ENCODE measurements around the gene SLC7A1. TPM values are rescaled to one million over a fixed set of nuclear protein-coding genes. Genes with fewer than 3 reads are reported as not detected.

Gene SLC7A1
- total RNA-seq, 1 donor from 2014 or later: 115 TPM

DNA sequence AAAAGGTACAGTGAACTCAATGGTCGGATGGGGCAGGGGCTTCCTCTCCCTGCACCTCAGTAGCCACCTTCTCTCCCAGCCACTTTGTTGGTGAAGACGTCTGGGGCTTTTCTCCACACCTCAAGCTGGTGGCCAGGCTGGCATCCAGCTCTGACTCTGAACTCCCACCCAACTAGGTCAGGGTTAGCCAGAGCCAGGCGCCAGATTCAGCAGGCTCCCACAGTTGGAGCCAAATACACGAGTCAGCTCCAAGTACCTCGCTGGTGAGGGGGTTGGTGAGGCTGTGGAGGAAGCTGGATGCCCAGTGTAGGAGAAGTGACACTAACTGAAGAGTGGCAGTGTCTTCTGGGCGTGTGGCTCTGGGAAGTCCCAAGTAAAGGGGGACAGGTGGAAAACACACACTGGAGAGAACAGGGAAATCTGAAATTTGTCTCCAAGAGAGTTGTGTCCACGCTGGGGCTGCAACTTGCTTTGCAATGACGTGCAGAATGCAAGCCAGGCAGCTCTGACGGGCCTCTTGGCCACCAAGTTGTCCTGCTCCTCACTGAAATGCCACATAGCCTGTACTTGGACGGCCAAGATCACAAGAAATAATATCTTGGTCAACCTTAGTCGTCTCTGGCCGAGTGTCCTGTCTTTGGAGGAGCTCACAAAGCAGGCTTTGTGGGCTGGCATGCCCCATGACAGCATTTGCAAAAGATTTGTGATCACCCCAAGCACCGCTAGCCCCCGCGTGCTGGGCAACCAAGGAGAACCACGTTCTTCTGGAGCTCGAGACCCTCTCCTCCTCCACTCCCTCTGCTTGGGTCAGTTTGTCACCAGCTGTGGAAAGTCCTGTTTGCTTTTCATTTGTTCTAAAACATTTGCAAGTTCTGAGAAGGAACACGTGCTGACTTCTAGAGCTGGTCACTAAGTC is 18.1 kb downstream of the SLC7A1 start:
- Mint-ChIP-seq H3K27me3 (ENCODE audit: low read depth, unreplicated experiment) (no peaks in the 10 kb centered on the region), H3K27ac (ENCODE audit: unreplicated experiment) (no peak overlapping the region), H3K9me3 (ENCODE audit: unreplicated experiment) (no peaks in the 10 kb centered on the region), H3K4me3 (ENCODE audit: unreplicated experiment) (no peak overlapping the region), H3K36me3 (ENCODE audit: low read depth, unreplicated experiment) (peaks cover 22% of the 10 kb centered on the region), H3K4me1 (ENCODE audit: low read depth, unreplicated experiment) (peaks cover 63% of the 10 kb centered on the region)
- no peak overlapping the region for H2AFZ ChIP-seq (ENCODE audit: low read depth, low read length)
- H3K4me2 ChIP-seq (ENCODE audit: low read length): no peak overlapping the region
- H3K36me3 ChIP-seq (ENCODE audit: insufficient read depth, low read length): peaks cover 5% of the 10 kb centered on the region
- H3K79me2 ChIP-seq (ENCODE audit: insufficient read depth, low read length): peaks cover 100% of the 10 kb centered on the region
- H3K4me3 ChIP-seq (ENCODE audit: insufficient read depth, low read depth, low read length): no peak overlapping the region
- no peak overlapping the region for H3K9ac ChIP-seq (ENCODE audit: low read length)
- no peaks in the 10 kb centered on the region for H3K27me3 ChIP-seq (ENCODE audit: insufficient read depth, low read length)
- no peaks in the 10 kb centered on the region for H3K9me3 ChIP-seq (ENCODE audit: insufficient read depth, low read depth, low read length)
- no peak overlapping the region for H3K27ac ChIP-seq (ENCODE audit: low read depth, low read length)
- peaks cover 32% of the 10 kb centered on the region for H3K4me1 ChIP-seq (ENCODE audit: insufficient read depth, low read length)
- DNase-seq (ENCODE audit: low read depth) (no peak), FAIRE-seq (no peak)
- TF ChIP-seq, protein P1, sequence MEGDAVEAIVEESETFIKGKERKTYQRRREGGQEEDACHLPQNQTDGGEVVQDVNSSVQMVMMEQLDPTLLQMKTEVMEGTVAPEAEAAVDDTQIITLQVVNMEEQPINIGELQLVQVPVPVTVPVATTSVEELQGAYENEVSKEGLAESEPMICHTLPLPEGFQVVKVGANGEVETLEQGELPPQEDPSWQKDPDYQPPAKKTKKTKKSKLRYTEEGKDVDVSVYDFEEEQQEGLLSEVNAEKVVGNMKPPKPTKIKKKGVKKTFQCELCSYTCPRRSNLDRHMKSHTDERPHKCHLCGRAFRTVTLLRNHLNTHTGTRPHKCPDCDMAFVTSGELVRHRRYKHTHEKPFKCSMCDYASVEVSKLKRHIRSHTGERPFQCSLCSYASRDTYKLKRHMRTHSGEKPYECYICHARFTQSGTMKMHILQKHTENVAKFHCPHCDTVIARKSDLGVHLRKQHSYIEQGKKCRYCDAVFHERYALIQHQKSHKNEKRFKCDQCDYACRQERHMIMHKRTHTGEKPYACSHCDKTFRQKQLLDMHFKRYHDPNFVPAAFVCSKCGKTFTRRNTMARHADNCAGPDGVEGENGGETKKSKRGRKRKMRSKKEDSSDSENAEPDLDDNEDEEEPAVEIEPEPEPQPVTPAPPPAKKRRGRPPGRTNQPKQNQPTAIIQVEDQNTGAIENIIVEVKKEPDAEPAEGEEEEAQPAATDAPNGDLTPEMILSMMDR (IDR thresholded peaks at IDR 0.05; ENCODE audit: insufficient read depth, low read depth, low read length): no peak
- no peak for TF ChIP-seq EZH2 (IDR thresholded peaks at IDR 0.05; ENCODE audit: insufficient read depth, low read length)
- H4K20me1 ChIP-seq (ENCODE audit: insufficient read depth, low read length): peaks cover 96% of the 10 kb centered on the region

DNA sequence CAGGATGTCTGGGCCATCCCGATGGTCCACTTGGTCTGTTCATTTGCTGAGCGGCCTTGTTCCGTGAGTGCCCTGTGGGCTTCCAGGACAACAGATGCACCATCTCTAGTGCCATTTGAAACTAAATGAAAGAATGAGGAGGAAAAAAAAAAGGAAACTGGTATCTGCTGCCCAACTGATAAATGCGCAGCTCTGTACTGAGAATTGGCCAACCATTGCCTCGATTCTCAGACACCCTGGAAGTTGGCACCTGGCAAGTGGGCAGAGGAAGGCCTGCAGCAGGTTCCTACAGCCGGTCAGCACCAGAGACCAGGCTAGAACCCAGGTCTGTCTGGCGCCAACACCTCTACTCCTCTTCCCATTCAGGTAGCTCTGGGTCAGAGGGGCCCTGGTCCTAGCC is 18.9 kb downstream of the SLC7A1 start:
- DNase-seq (ENCODE audit: low read depth) (no peak), FAIRE-seq (no peak)
- Mint-ChIP-seq H3K27me3 (ENCODE audit: low read depth, unreplicated experiment) (no peaks in the 10 kb centered on the region), H3K4me3 (ENCODE audit: unreplicated experiment) (no peak overlapping the region), H3K36me3 (ENCODE audit: low read depth, unreplicated experiment) (peaks cover 23% of the 10 kb centered on the region), H3K27ac (ENCODE audit: unreplicated experiment) (no peak overlapping the region), H3K4me1 (ENCODE audit: low read depth, unreplicated experiment) (peaks cover 58% of the 10 kb centered on the region), H3K9me3 (ENCODE audit: unreplicated experiment) (no peaks in the 10 kb centered on the region)
- Histone ChIP-seq H3K4me1 (ENCODE audit: insufficient read depth, low read length) (peaks cover 24% of the 10 kb centered on the region), H3K9me3 (ENCODE audit: insufficient read depth, low read depth, low read length) (no peaks in the 10 kb centered on the region), H3K4me3 (ENCODE audit: insufficient read depth, low read depth, low read length) (no peak overlapping the region), H3K4me2 (ENCODE audit: low read length) (no peak overlapping the region), H3K36me3 (ENCODE audit: insufficient read depth, low read length) (peaks cover 5% of the 10 kb centered on the region), H3K9ac (ENCODE audit: low read length) (no peak overlapping the region), H3K27me3 (ENCODE audit: insufficient read depth, low read length) (no peaks in the 10 kb centered on the region), H4K20me1 (ENCODE audit: insufficient read depth, low read length) (peaks cover 96% of the 10 kb centered on the region), H3K27ac (ENCODE audit: low read depth, low read length) (no peak overlapping the region), H2AFZ (ENCODE audit: low read depth, low read length) (no peak overlapping the region), H3K79me2 (ENCODE audit: insufficient read depth, low read length) (peaks cover 100% of the 10 kb centered on the region)
- no peak for TF ChIP-seq EZH2 (IDR thresholded peaks at IDR 0.05; ENCODE audit: insufficient read depth, low read length)
- TF ChIP-seq, protein P1 (IDR thresholded peaks at IDR 0.05; ENCODE audit: insufficient read depth, low read depth, low read length): no peak

DNA sequence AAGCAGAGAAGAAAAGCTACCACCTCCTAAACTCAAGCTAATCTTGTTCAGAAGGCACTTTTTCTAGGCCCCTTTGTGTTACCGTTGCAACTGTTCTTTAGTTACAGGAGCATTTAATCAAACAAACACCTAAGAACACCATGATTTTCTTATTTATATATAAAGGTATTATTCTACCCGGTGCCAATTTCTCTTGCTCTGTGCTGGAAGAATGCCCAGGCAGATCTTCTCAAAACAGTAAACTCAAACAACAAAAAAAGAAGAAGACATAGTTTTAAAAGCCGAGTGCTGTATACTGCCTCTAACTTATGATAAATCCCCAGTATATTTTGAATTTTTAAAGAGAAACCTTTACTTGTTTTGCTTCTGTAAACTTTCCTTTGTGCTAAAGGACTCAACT is 20.4 kb downstream of the SLC7A1 start:
- Histone ChIP-seq H3K79me2 (ENCODE audit: insufficient read depth, low read length) (peaks cover 100% of the 10 kb centered on the region), H3K27ac (ENCODE audit: low read depth, low read length) (no peak overlapping the region), H3K4me2 (ENCODE audit: low read length) (no peak overlapping the region), H4K20me1 (ENCODE audit: insufficient read depth, low read length) (peaks cover 92% of the 10 kb centered on the region), H2AFZ (ENCODE audit: low read depth, low read length) (no peak overlapping the region), H3K4me3 (ENCODE audit: insufficient read depth, low read depth, low read length) (no peak overlapping the region), H3K9ac (ENCODE audit: low read length) (no peak overlapping the region), H3K27me3 (ENCODE audit: insufficient read depth, low read length) (no peaks in the 10 kb centered on the region), H3K36me3 (ENCODE audit: insufficient read depth, low read length) (peaks cover 5% of the 10 kb centered on the region), H3K9me3 (ENCODE audit: insufficient read depth, low read depth, low read length) (no peaks in the 10 kb centered on the region), H3K4me1 (ENCODE audit: insufficient read depth, low read length) (peaks cover 15% of the 10 kb centered on the region)
- no peak for FAIRE-seq
- H3K27ac Mint-ChIP-seq (ENCODE audit: unreplicated experiment): no peak overlapping the region
- no peaks in the 10 kb centered on the region for H3K9me3 Mint-ChIP-seq (ENCODE audit: unreplicated experiment)
- peaks cover 44% of the 10 kb centered on the region for H3K4me1 Mint-ChIP-seq (ENCODE audit: low read depth, unreplicated experiment)
- H3K4me3 Mint-ChIP-seq (ENCODE audit: unreplicated experiment): no peak overlapping the region
- no peak for DNase-seq (ENCODE audit: low read depth)
- TF ChIP-seq, protein P1 (IDR thresholded peaks at IDR 0.05; ENCODE audit: insufficient read depth, low read depth, low read length): no peak
- TF ChIP-seq EZH2 (IDR thresholded peaks at IDR 0.05; ENCODE audit: insufficient read depth, low read length): no peak
- H3K36me3 Mint-ChIP-seq (ENCODE audit: low read depth, unreplicated experiment): peaks cover 24% of the 10 kb centered on the region
- H3K27me3 Mint-ChIP-seq (ENCODE audit: low read depth, unreplicated experiment): no peaks in the 10 kb centered on the region
